CD14-positive monocyte (primary cell): ENCODE results near the gene TEX44. TPM values are rescaled to one million over a fixed set of nuclear protein-coding genes. Genes with fewer than 3 reads are reported as not detected.
"Not testable (repeated sequence)": the region's sequence is repeated elsewhere in the genome, so short reads cannot be mapped to it uniquely, and the experiment has no call there.

Source experiments
- DNase-seq, 3 donors: peaks; one replicate each; pipeline ENCODE4 v3.0.0-alpha.2; 2011 to 2022
- H2AFZ ChIP-seq: 2 replicates; pipeline ENCODE4 v1.6.0; 2012; ENCODE audit warnings: mild to moderate bottlenecking, low read depth, low read length, inconsistent platforms; ENCODE audit not compliant: insufficient read depth, poor library complexity, severe bottlenecking
- H3K27ac ChIP-seq, 2 donors: 1 replicate in 1 of 2; 2 replicates in 1 of 2; pipeline ENCODE4 v1.5.1; 2012 to 2013; ENCODE audit warnings: low read length in 2 of 2, control low read depth in 1 of 2, inconsistent platforms in 1 of 2, low read depth in 1 of 2, mild to moderate bottlenecking in 1 of 2
- H3K27me3 ChIP-seq, 2 donors: one replicate each; pipeline versions ENCODE4 v1.6.0 to v1.6.1; 2011 to 2013; ENCODE audit warnings: low read length in 2 of 2; ENCODE audit not compliant: control insufficient read depth in 2 of 2, insufficient read depth in 2 of 2
- H3K36me3 ChIP-seq, 2 donors: replicated peaks in 1 of 2; 1 replicate in 1 of 2; 2 replicates in 1 of 2; pipeline versions ENCODE4 v1.5.1 to v1.6.1; 2012 to 2013; ENCODE audit warnings: low read length in 2 of 2, control low read depth in 1 of 2, inconsistent platforms in 1 of 2, mild to moderate bottlenecking in 1 of 2; ENCODE audit not compliant: insufficient read depth in 2 of 2, control insufficient read depth in 1 of 2
- H3K4me1 ChIP-seq, 2 donors: 1 replicate in 1 of 2; 2 replicates in 1 of 2; pipeline versions ENCODE4 v1.5.1 to v1.6.1; 2012 to 2013; ENCODE audit warnings: low read length in 2 of 2, control low read depth in 1 of 2, inconsistent platforms in 1 of 2, mild to moderate bottlenecking in 1 of 2, moderate library complexity in 1 of 2; ENCODE audit not compliant: insufficient read depth in 2 of 2, control insufficient read depth in 1 of 2
- H3K4me2 ChIP-seq: replicated peaks from 2 replicates; pipeline ENCODE3; 2012; ENCODE audit warnings: low read length, moderate library complexity, mild to moderate bottlenecking; ENCODE audit not compliant: poor library complexity, severe bottlenecking; ENCODE audit errors: extremely low read depth
- H3K4me3 ChIP-seq, 3 experiments: fragments of 200-600 bp in 1 of 3; sonication (generic) in 1 of 3; replicated peaks in 1 of 3; 1 replicate in 2 of 3; 2 replicates in 1 of 3; pipeline ENCODE4 v1.5.1; 2011 to 2013; ENCODE audit warnings: low read length in 3 of 3, mild to moderate bottlenecking in 3 of 3, control low read depth in 2 of 3, low read depth in 2 of 3, inconsistent platforms in 1 of 3, moderate library complexity in 1 of 3
- H3K79me2 ChIP-seq: 2 replicates; pipeline ENCODE4 v1.6.0; 2012; ENCODE audit warnings: mild to moderate bottlenecking, control low read depth, inconsistent platforms, low read length, moderate library complexity; ENCODE audit not compliant: insufficient read depth
- H3K9ac ChIP-seq: 2 replicates; pipeline ENCODE4 v1.6.0; 2017; ENCODE audit warnings: low read length, mild to moderate bottlenecking; ENCODE audit not compliant: insufficient read depth, poor library complexity, severe bottlenecking
- H3K9me3 ChIP-seq, 2 donors: replicated peaks in 1 of 2; 1 replicate in 1 of 2; 2 replicates in 1 of 2; pipeline versions ENCODE4 v1.5.1 to v1.6.1; 2012 to 2013; ENCODE audit warnings: low read length in 2 of 2, control low read depth in 1 of 2; ENCODE audit not compliant: control insufficient read depth in 1 of 2, insufficient read depth in 1 of 2
- H4K20me1 ChIP-seq: 2 replicates; pipeline ENCODE4 v1.6.0; 2012; ENCODE audit warnings: mild to moderate bottlenecking, low read length, control low read depth, moderate library complexity; ENCODE audit not compliant: insufficient read depth
- H3K27ac Mint-ChIP-seq, 7 donors: one replicate each; pipeline ENCODE4 v1.8.0; 2020; ENCODE audit warnings: mild to moderate bottlenecking in 7 of 7, mixed read lengths in 7 of 7, moderate library complexity in 6 of 7, inconsistent platforms in 2 of 7
- H3K27me3 Mint-ChIP-seq, 3 donors: one replicate each; pipeline ENCODE4 v1.8.0; 2021 to 2022; ENCODE audit warnings: low read depth in 3 of 3, mild to moderate bottlenecking in 3 of 3, mixed read lengths in 3 of 3, moderate library complexity in 3 of 3, inconsistent platforms in 1 of 3
- H3K36me3 Mint-ChIP-seq, 2 donors: one replicate each; pipeline ENCODE4 v1.8.0; 2020; ENCODE audit warnings: mixed read lengths in 2 of 2, inconsistent platforms in 1 of 2, mild to moderate bottlenecking in 1 of 2
- H3K4me1 Mint-ChIP-seq: one replicate; pipeline ENCODE4 v1.8.0; 2020; ENCODE audit warnings: mild to moderate bottlenecking, mixed read lengths
- H3K4me3 Mint-ChIP-seq, 2 donors: one replicate each; pipeline ENCODE4 v1.8.0; 2020; ENCODE audit warnings: mild to moderate bottlenecking in 2 of 2, mixed read lengths in 2 of 2, moderate library complexity in 1 of 2
- H3K9me3 Mint-ChIP-seq, 7 donors: one replicate each; pipeline ENCODE4 v1.8.0; 2020 to 2022; ENCODE audit warnings: mixed read lengths in 7 of 7, mild to moderate bottlenecking in 6 of 7, moderate library complexity in 6 of 7, inconsistent platforms in 2 of 7
- WGBS: methylation state at CpG from one replicate; pipeline ENCODE4 v1.1.5; 2013; ENCODE audit warnings: missing lambda C conversion rate; ENCODE audit not compliant: insufficient coverage; 5-methylcytosine and 5-hydroxymethylcytosine counted together
- intact Hi-C, 2 donors: fragments of 100-400 bp; cut with micrococcal nuclease; formaldehyde crosslinking; loops; one replicate each; pipeline versions ENCODE4 v1.15.0 to v1.15.1; 2023
- polyA plus RNA-seq, 3 donors: library from polyadenylated mRNA; depleted of rRNA in 1 of 3; unstranded in 2 of 3; stranded (reverse) in 1 of 3; fragments of 300-500 nt in 2 of 3; fragments of >200 nt in 1 of 3; fragmentation: Illumina TruSeq in 2 of 3; gene quantifications; 1 replicate in 2 of 3; 2 replicates in 1 of 3; pipeline ENCODE4 v1.2.3, GENCODE V29; 2012 to 2021
- TF ChIP-seq, protein P1 (sequence below): fragments of 200-600 bp; IDR thresholded peaks from one replicate; pipeline ENCODE4 v1.8.0; 2022; ENCODE audit warnings: antibody characterized with exemption, mild to moderate bottlenecking

Gene TEX44
- polyA plus RNA-seq, 3 donors: not detected

DNA sequence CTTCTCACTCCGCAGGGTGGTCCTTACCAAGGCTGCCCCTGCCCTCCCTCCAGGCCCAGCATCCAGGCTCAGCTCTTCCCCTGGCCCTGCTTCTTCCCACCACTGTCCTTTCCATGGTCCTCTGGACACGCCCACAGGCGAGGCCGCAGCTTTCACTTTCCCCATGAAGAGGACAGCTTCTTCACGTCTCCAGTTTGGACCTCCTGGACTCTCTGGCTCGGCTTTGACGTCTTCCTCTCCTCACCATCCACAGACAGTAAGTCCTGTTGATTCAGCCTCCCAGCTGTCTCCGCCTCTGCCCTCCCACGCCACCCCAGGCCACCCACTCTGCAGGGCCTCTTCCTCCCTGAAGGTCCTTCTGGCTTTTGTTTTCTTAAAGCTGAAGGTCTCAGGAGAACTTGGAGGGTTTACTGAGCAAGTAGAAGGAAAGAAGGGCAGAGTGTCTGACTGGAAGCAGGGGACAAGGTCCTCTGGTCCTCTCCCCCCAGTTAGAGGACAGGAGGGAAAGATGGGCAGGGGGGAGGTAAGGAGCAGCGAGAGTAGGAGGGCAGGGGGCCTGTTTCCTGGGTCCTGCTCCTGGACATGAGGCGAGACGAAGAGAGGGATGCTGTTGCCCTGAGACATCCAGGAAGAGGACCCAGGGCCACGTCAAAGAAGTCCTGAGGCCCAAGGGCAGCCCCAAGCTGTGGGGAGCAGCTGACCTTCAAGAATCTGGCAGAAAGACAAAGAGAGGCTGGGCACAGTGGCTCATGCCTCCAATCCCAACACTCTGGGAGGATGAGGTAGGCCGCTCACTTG is 37.7 kb upstream of the TEX44 start:
- TF ChIP-seq, protein P1, sequence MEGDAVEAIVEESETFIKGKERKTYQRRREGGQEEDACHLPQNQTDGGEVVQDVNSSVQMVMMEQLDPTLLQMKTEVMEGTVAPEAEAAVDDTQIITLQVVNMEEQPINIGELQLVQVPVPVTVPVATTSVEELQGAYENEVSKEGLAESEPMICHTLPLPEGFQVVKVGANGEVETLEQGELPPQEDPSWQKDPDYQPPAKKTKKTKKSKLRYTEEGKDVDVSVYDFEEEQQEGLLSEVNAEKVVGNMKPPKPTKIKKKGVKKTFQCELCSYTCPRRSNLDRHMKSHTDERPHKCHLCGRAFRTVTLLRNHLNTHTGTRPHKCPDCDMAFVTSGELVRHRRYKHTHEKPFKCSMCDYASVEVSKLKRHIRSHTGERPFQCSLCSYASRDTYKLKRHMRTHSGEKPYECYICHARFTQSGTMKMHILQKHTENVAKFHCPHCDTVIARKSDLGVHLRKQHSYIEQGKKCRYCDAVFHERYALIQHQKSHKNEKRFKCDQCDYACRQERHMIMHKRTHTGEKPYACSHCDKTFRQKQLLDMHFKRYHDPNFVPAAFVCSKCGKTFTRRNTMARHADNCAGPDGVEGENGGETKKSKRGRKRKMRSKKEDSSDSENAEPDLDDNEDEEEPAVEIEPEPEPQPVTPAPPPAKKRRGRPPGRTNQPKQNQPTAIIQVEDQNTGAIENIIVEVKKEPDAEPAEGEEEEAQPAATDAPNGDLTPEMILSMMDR: no peak
- Histone ChIP-seq H3K27ac (peak overlapping the region; percentile 33 to 37), H3K4me1 (peaks cover 24 to 30% of the 10 kb centered on the region in 2 donors), H3K27me3 (peaks cover 12 to 41% of the 10 kb centered on the region in 2 donors), H2AFZ (peak overlapping the region; percentile 77), H3K36me3 (no peaks in the 10 kb centered on the region), H3K9ac (peak overlapping the region; percentile 42), H3K4me3 (peak overlapping the region; percentile 3 to 70 (median 21)), H3K9me3 (peaks cover 10 to 11% of the 10 kb centered on the region in 2 donors), H3K4me2 (peak overlapping the region; percentile 72), H4K20me1 (peaks cover 3% of the 10 kb centered on the region), H3K79me2 (no peaks in the 10 kb centered on the region)
- Mint-ChIP-seq H3K4me1 (peaks cover 33% of the 10 kb centered on the region), H3K36me3 (peaks cover 11 to 14% of the 10 kb centered on the region in 2 donors), H3K27me3 (peaks cover 48 to 71% (median 61%) of the 10 kb centered on the region in 3 donors), H3K4me3 (peak overlapping the region; percentile 82 to 90), H3K9me3 (peaks cover 8 to 23% (median 22%) of the 10 kb centered on the region in 7 donors), H3K27ac (peak overlapping the region; percentile 65 to 90 (median 80))
- WGBS: 12% methylated on average over 9 of the region's 14 CpGs
- peak; percentile 56 to 61 (median 59) for DNase-seq
- intact Hi-C loops: no loop called here

DNA sequence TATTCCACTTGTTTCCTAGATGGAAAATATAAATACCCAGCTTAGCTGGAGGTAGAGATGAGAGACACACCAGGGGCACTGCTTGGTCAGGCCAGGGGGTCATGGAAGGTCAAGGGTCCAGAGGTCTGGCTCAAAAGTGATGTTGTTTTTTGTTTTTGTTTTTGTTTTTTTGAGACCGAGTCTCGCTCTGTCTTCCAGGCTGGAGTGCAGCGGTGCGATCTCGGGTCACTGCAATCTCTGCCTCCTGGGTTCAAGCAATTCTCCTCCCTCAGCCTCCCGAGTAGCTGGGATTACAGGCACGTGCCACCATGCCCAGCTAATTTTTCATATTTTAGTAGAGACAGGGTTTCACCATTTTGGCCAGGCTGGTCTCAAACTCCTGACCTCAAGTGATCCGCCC is 36.2 kb upstream of the TEX44 start:
- peaks cover 10 to 11% of the 10 kb centered on the region in 2 donors for H3K9me3 ChIP-seq
- peak overlapping the region in 2 of 7 donors; percentile 8 to 35 for H3K27ac Mint-ChIP-seq
- H3K79me2 ChIP-seq, H4K20me1 ChIP-seq, H3K9ac ChIP-seq, H2AFZ ChIP-seq, H3K36me3 ChIP-seq, H3K27ac ChIP-seq, H3K4me2 ChIP-seq, H3K4me3 ChIP-seq, DNase-seq: not testable (repeated sequence)
- peak overlapping the region in 1 of 2 donors; percentile 35 for H3K4me3 Mint-ChIP-seq
- 100% methylated on average over 2 of the region's 8 CpGs for WGBS
- peaks cover 11 to 13% of the 10 kb centered on the region in 2 donors for H3K36me3 Mint-ChIP-seq
- H3K4me1 Mint-ChIP-seq: peaks cover 32% of the 10 kb centered on the region
- H3K4me1 ChIP-seq: peaks cover 24 to 30% of the 10 kb centered on the region in 2 donors
- intact Hi-C loops: loop anchor here in 1 of 2 donors (2.0 kb wide), 1 partner anchor 28 kb away; no protein-coding TSS in a partner anchor
- H3K27me3 ChIP-seq: peaks cover 6 to 31% of the 10 kb centered on the region in 2 donors
- H3K27me3 Mint-ChIP-seq: peaks cover 34 to 57% (median 46%) of the 10 kb centered on the region in 3 donors
- peaks cover 8 to 21% (median 18%) of the 10 kb centered on the region in 7 donors for H3K9me3 Mint-ChIP-seq
